GM12878 (cell line): ENCODE data around the gene LIMS2. TPM values are rescaled to one million over a fixed set of nuclear protein-coding genes. Genes with fewer than 3 reads are reported as not detected.

Source experiments
- GATAD2B ChIP-seq: fragments of 450-650 bp; conservative IDR thresholded peaks from 2 replicates; pipeline ENCODE4 v1.6.1; 2017; ENCODE audit warnings: low read depth, mild to moderate bottlenecking, moderate library complexity
- IKZF1 ChIP-seq: fragments of 450-650 bp; conservative IDR thresholded peaks from 2 replicates; pipeline ENCODE4 v1.6.1; 2017; ENCODE audit warnings: antibody characterized with exemption, mild to moderate bottlenecking
- IKZF2 ChIP-seq, 2 experiments: fragments of 450-650 bp; IDR thresholded peaks; 2 replicates each; pipeline ENCODE4 v1.6.1; 2017; ENCODE audit warnings: mild to moderate bottlenecking in 2 of 2, moderate library complexity in 2 of 2
- JUND ChIP-seq: IDR thresholded peaks from 2 replicates; pipeline ENCODE4 v1.6.1; 2012; ENCODE audit warnings: low read depth, mild to moderate bottlenecking, low read length, improper control_type of control experiment, moderate library complexity
- LARP7 ChIP-seq: fragments of 450-650 bp; IDR thresholded peaks from 2 replicates; pipeline ENCODE4 v1.6.1; 2017; ENCODE audit warnings: mild to moderate bottlenecking
- MAX ChIP-seq: IDR thresholded peaks from 2 replicates; pipeline ENCODE4 v1.6.1; 2012; ENCODE audit warnings: low read depth, low read length, improper control_type of control experiment
- NKRF ChIP-seq: fragments of 450-650 bp; conservative IDR thresholded peaks from 2 replicates; pipeline ENCODE4 v1.6.1; 2017; ENCODE audit warnings: mild to moderate bottlenecking, moderate library complexity
- PAX8 ChIP-seq: fragments of 450-650 bp; IDR thresholded peaks from 2 replicates; pipeline ENCODE4 v1.6.1; 2017; ENCODE audit warnings: mild to moderate bottlenecking, moderate library complexity
- POLR2A ChIP-seq: IDR thresholded peaks from 2 replicates; pipeline ENCODE4 v1.6.1; 2011; ENCODE audit warnings: low read depth, mild to moderate bottlenecking, low read length
- RBBP5 ChIP-seq: fragments of 200-600 bp; sonication (generic); conservative IDR thresholded peaks from 2 replicates; pipeline ENCODE4 v1.6.1; 2016
- RELA ChIP-seq: fragments of 450-650 bp; IDR thresholded peaks from 2 replicates; pipeline ENCODE4 v1.8.0; 2014; ENCODE audit warnings: borderline replicate concordance; ENCODE audit not compliant: partially characterized antibody
- RUNX3 ChIP-seq: IDR thresholded peaks from 2 replicates; pipeline ENCODE4 v1.6.1; 2012; ENCODE audit warnings: low read length, inconsistent platforms
- SREBF2 ChIP-seq: IDR thresholded peaks from 2 replicates; pipeline ENCODE4 v1.6.1; 2012; ENCODE audit warnings: mild to moderate bottlenecking, low read length
- STAT3 ChIP-seq: IDR thresholded peaks from 2 replicates; pipeline ENCODE4 v1.6.1; 2011; ENCODE audit warnings: low read depth, low read length, improper control_type of control experiment
- SUZ12 ChIP-seq: fragments of 200-600 bp; sonication (generic); IDR thresholded peaks from one replicate; pipeline ENCODE4 v1.6.1; 2018; ENCODE audit warnings: antibody characterized with exemption, mild to moderate bottlenecking; ENCODE audit not compliant: unreplicated experiment
- YBX1 ChIP-seq: fragments of 450-650 bp; IDR thresholded peaks from 2 replicates; pipeline ENCODE4 v1.6.1; 2016; ENCODE audit warnings: antibody characterized with exemption
- YY1 ChIP-seq: IDR thresholded peaks from 2 replicates; pipeline ENCODE4 v1.6.1; 2011; ENCODE audit warnings: low read depth, mild to moderate bottlenecking, low read length
- ZBTB40 ChIP-seq: fragments of 450-650 bp; IDR thresholded peaks from 2 replicates; pipeline ENCODE4 v1.6.1; 2016; ENCODE audit warnings: mild to moderate bottlenecking, moderate library complexity, borderline replicate concordance
- ZNF274 ChIP-seq: IDR thresholded peaks from one replicate; pipeline ENCODE4 v1.8.0; 2011; ENCODE audit not compliant: insufficient read length, insufficient read depth
- ZNF687 ChIP-seq: fragments of 450-650 bp; IDR thresholded peaks from 2 replicates; pipeline ENCODE4 v1.6.1; 2017; ENCODE audit warnings: mild to moderate bottlenecking, moderate library complexity
- polyA plus RNA-seq, 11 experiments: library from polyadenylated mRNA; depleted of rRNA in 4 of 11; unstranded in 6 of 11; stranded (reverse) in 5 of 11; fragments of >200 nt; fragmentation: Nextera tagmentation in 4 of 11; fragmentation: Illumina TruSeq in 1 of 11; extraction: Ambion mirVana in 4 of 11; extraction: Trizol in 1 of 11; gene quantifications; 1 replicate in 1 of 11; 2 replicates in 10 of 11; pipeline versions ENCODE4 v1.2.1 to v1.2.3, GENCODE V29; 2011 to 2016; ENCODE audit warnings: inconsistent platforms in 2 of 11, missing spikeins in 2 of 11, low read depth in 1 of 11
- total RNA-seq, 4 experiments: library from RNA; depleted of rRNA in 3 of 4; stranded (reverse); fragments of >200 nt in 3 of 4; fragmentation: Illumina TruSeq in 1 of 4; extraction: Trizol in 1 of 4; gene quantifications; 2 replicates each; pipeline versions ENCODE4 v1.2.1 to v1.2.3, GENCODE V29; 2013 to 2021

LIMS2 gene
- total and polyA plus RNA-seq, 10 of the 15 experiments (the other 5 are each of a cell fraction or from before 2014, with no cell fraction given), result 0.06 to 0.81 (median 0.16) TPM; not detected in 2

- no peak for TF ChIP-seq ZNF687
- no peak for TF ChIP-seq STAT3
- TF ChIP-seq JUND, result no peak
- 0 out of 2 replicates have a peak, but pooled peaks have one; percentile 58 for TF ChIP-seq YY1
- no peak for TF ChIP-seq RELA
- TF ChIP-seq NKRF, result no peak
- no peak for TF ChIP-seq SREBF2
- no peak for TF ChIP-seq RBBP5
- no peak for TF ChIP-seq POLR2A
- TF ChIP-seq GATAD2B, result no peak
- TF ChIP-seq ZBTB40, result no peak
- TF ChIP-seq MAX, result no peak
- TF ChIP-seq SUZ12, result no peak
- TF ChIP-seq IKZF2 (IDR thresholded peaks at IDR 0.05), result no peak
- TF ChIP-seq IKZF1, result no peak
- TF ChIP-seq LARP7, result no peak
- peak; percentile 40 for TF ChIP-seq RUNX3
- no peak for TF ChIP-seq ZNF274
- no peak for TF ChIP-seq PAX8
- TF ChIP-seq YBX1, result no peak
Observed at GRCh38 chr2:127591221-127591923, 84.0 kb downstream of the LIMS2 start (continued).
